Epithelial cell of esophagus (primary cell): ENCODE data around the gene CDC123.
"Not testable (repeated sequence)": the region's sequence is repeated elsewhere in the genome, so short reads cannot be mapped to it uniquely, and the experiment has no call there.

Experiments
- DNase-seq: peaks from one replicate; pipeline ENCODE4 v3.0.0; 2010; ENCODE audit warnings: low read depth
- H3K4me3 ChIP-seq: 2 replicates; pipeline ENCODE4 v1.5.1; 2011; ENCODE audit warnings: mild to moderate bottlenecking, low read length, control low read depth
- CTCF ChIP-seq: IDR thresholded peaks from 2 replicates; pipeline ENCODE4 v1.5.1; 2011; ENCODE audit warnings: low read depth, mild to moderate bottlenecking, low read length, control low read depth, inconsistent platforms; ENCODE audit not compliant: insufficient read depth; ENCODE audit errors: missing control alignments

Gene CDC123

GRCh38 chr10:12162927-12163326 is 33.1 kb upstream of the CDC123 start:
- no peak for TF ChIP-seq CTCF
- DNase-seq: no peak
- no peak overlapping the region for H3K4me3 ChIP-seq

- no peak for DNase-seq
- no peak overlapping the region for H3K4me3 ChIP-seq
- TF ChIP-seq CTCF: no peak
Observed at GRCh38 chr10:12164085-12164484, 31.9 kb upstream of the CDC123 start.

GRCh38 chr10:12165036-12165435 is 31.0 kb upstream of the CDC123 start:
- TF ChIP-seq CTCF: no peak
- H3K4me3 ChIP-seq: no peak overlapping the region
- no peak for DNase-seq

GRCh38 chr10:12165999-12166775 is 29.8 kb upstream of the CDC123 start:
- no peak for DNase-seq
- no peak for TF ChIP-seq CTCF
- no peak overlapping the region for H3K4me3 ChIP-seq

GRCh38 chr10:12171512-12171911 is 24.5 kb upstream of the CDC123 start:
- DNase-seq: not testable (repeated sequence)

GRCh38 chr10:12177642-12178041 is 18.3 kb upstream of the CDC123 start:
- TF ChIP-seq CTCF: no peak
- peak; percentile 30 for DNase-seq
- H3K4me3 ChIP-seq: no peak overlapping the region

More at GRCh38 chr10:12171512-12171911, 24.5 kb upstream of the CDC123 start:
- H3K4me3 ChIP-seq: not testable (repeated sequence)

- DNase-seq: no peak
- H3K4me3 ChIP-seq: no peak overlapping the region
- no peak for TF ChIP-seq CTCF
Observed at GRCh38 chr10:12179606-12180170, 16.3 kb upstream of the CDC123 start.
